OCI-LY7 (cell line): Measurements from ENCODE around the gene SAYSD1. TPM values are rescaled to one million over a fixed set of nuclear protein-coding genes. Genes with fewer than 3 reads are reported as not detected.

ENCODE experiments used
- BruUV-seq: library from RNA; stranded (reverse); fragments of 400-500 nt; replicated peaks from 2 replicates; lab custom pipeline; 2021; lab: Mats Ljungman, UMichigan
- CTCF ChIA-PET: fragments of 300-600 bp; sonication (Branson Sonifier 250); formaldehyde crosslinking; loops from one replicate; lab custom pipeline; 2022; ENCODE audit warnings: antibody characterized with exemption; ENCODE audit not compliant: unreplicated experiment; lab: Charles Lee
- POLR2A ChIA-PET: fragments of 300-600 bp; sonication (Branson Sonifier 250); formaldehyde crosslinking; loops from one replicate; lab custom pipeline; 2022; ENCODE audit warnings: antibody characterized with exemption; lab: Charles Lee
- DNase-seq: peaks from one replicate; pipeline ENCODE4 v3.0.0-alpha.2; 2015; ENCODE audit warnings: low spot score
- H2AFZ ChIP-seq: fragments of 200-600 bp; sonication (generic), shearing (Covaris generic); 2 replicates; pipeline ENCODE4 v1.6.1; 2014; ENCODE audit warnings: mild to moderate bottlenecking, antibody characterized with exemption, low read length, moderate library complexity
- H3K27ac ChIP-seq: fragments of 200-600 bp; sonication (generic); 2 replicates; pipeline ENCODE4 v1.5.1; 2014; ENCODE audit warnings: mixed run types, low read depth, mild to moderate bottlenecking, moderate library complexity, low read length, inconsistent platforms; ENCODE audit not compliant: poor library complexity, severe bottlenecking
- H3K36me3 ChIP-seq: fragments of 200-600 bp; sonication (generic); 2 replicates; pipeline ENCODE4 v1.6.1; 2014; ENCODE audit warnings: mild to moderate bottlenecking, antibody characterized with exemption, low read length, moderate library complexity, mixed read lengths; ENCODE audit not compliant: insufficient read depth
- H3K4me1 ChIP-seq: fragments of 200-600 bp; sonication (generic); 2 replicates; pipeline ENCODE4 v1.5.1; 2014; ENCODE audit warnings: mild to moderate bottlenecking, low read length; ENCODE audit not compliant: insufficient read depth, poor library complexity, severe bottlenecking
- H3K4me2 ChIP-seq: fragments of 200-600 bp; sonication (generic); 2 replicates; pipeline ENCODE4 v1.6.1; 2014; ENCODE audit warnings: mild to moderate bottlenecking, low read length
- H3K4me3 ChIP-seq: fragments of 200-600 bp; sonication (generic); 2 replicates; pipeline ENCODE4 v1.5.1; 2014; ENCODE audit warnings: mild to moderate bottlenecking, low read depth, low read length; ENCODE audit not compliant: poor library complexity, severe bottlenecking
- H3K79me2 ChIP-seq: fragments of 200-600 bp; sonication (generic); 2 replicates; pipeline ENCODE4 v1.6.1; 2016; ENCODE audit warnings: low read depth, mild to moderate bottlenecking, low read length, moderate library complexity, mixed read lengths; ENCODE audit not compliant: insufficient read depth
- H3K9me2 ChIP-seq: fragments of 200-600 bp; sonication (generic); 2 replicates; pipeline ENCODE4 v1.6.1; 2016; ENCODE audit warnings: mild to moderate bottlenecking, low read length, mixed read lengths; ENCODE audit not compliant: insufficient read depth
- H3K9me3 ChIP-seq: fragments of 200-600 bp; sonication (generic); 2 replicates; pipeline ENCODE4 v1.6.1; 2014; ENCODE audit warnings: mild to moderate bottlenecking, mixed run types, low read length, mixed read lengths
- H4K20me1 ChIP-seq: fragments of 200-600 bp; sonication (generic); 2 replicates; pipeline ENCODE4 v1.6.1; 2014; ENCODE audit warnings: mild to moderate bottlenecking, antibody characterized with exemption, low read length, moderate library complexity, mixed read lengths; ENCODE audit not compliant: insufficient read depth
- CTCF ChIP-seq: fragments of 200-600 bp; sonication (generic); conservative IDR thresholded peaks from 2 replicates; pipeline ENCODE4 v1.5.1; 2014; ENCODE audit warnings: mild to moderate bottlenecking, antibody characterized with exemption, low read length, moderate library complexity, mixed read lengths
- EZH2phosphoT487 ChIP-seq: fragments of 200-600 bp; sonication (generic); IDR thresholded peaks from 2 replicates; pipeline ENCODE4 v1.6.1; 2018; ENCODE audit warnings: low read depth, borderline replicate concordance, mild to moderate bottlenecking, mixed run types, antibody characterized with exemption, low read length, moderate library complexity, mixed read lengths
- intact Hi-C: fragments of 100-400 bp; cut with micrococcal nuclease; formaldehyde crosslinking; loops from one replicate; pipeline ENCODE4 v1.10.0; 2022; ENCODE audit not compliant: unreplicated experiment
- total RNA-seq, 2 experiments: library from RNA; depleted of rRNA in 1 of 2; stranded (reverse); fragments of >200 nt in 1 of 2; shearing (Covaris generic) in 1 of 2; gene quantifications; 2 replicates each; pipeline ENCODE4 v1.2.3, GENCODE V29; 2014 to 2022

Gene SAYSD1
- total RNA-seq, 2 experiments from 2014 or later, result 10.7 to 14.1 TPM

GRCh38 chr6:39056681-39057080 is 58.3 kb downstream of the SAYSD1 start:
- Histone ChIP-seq H3K4me2 (no peak overlapping the region), H3K36me3 (no peaks in the 10 kb centered on the region), H2AFZ (no peak overlapping the region), H3K4me3 (no peak overlapping the region), H4K20me1 (no peaks in the 10 kb centered on the region), H3K4me1 (no peaks in the 10 kb centered on the region), H3K79me2 (no peaks in the 10 kb centered on the region), H3K9me3 (no peaks in the 10 kb centered on the region), H3K27ac (no peak overlapping the region), H3K9me2 (no peaks in the 10 kb centered on the region)
- no peak for DNase-seq
- ChIA-PET CTCF (no interaction called here), POLR2A (no interaction called here)
- intact Hi-C loops, result no loop called here
- no TSS peak for BruUV-seq
- TF ChIP-seq CTCF, result no peak
- no peak for TF ChIP-seq EZH2phosphoT487

- no peak for TF ChIP-seq EZH2phosphoT487
- no peak for TF ChIP-seq CTCF
- POLR2A ChIA-PET, result no interaction called here
- H3K4me1 ChIP-seq, result no peaks in the 10 kb centered on the region
Measured at GRCh38 chr6:39056191-39056590, 58.8 kb downstream of the SAYSD1 start.

GRCh38 chr6:39055661-39056060 is 59.3 kb downstream of the SAYSD1 start:
- TF ChIP-seq EZH2phosphoT487 (no peak), CTCF (no peak)
- no peaks in the 10 kb centered on the region for H3K9me3 ChIP-seq
- DNase-seq, result no peak
- BruUV-seq, result no TSS peak
- CTCF ChIA-PET, result no interaction called here
- H4K20me1 ChIP-seq, result no peaks in the 10 kb centered on the region
- H3K36me3 ChIP-seq, result no peaks in the 10 kb centered on the region
- H3K9me2 ChIP-seq, result no peaks in the 10 kb centered on the region
- H3K79me2 ChIP-seq, result no peaks in the 10 kb centered on the region
- intact Hi-C loops, result no loop called here
- H3K4me3 ChIP-seq, result no peak overlapping the region
- POLR2A ChIA-PET, result no interaction called here
- no peak overlapping the region for H2AFZ ChIP-seq
- H3K4me2 ChIP-seq, result no peak overlapping the region
- H3K27ac ChIP-seq, result no peak overlapping the region
- H3K4me1 ChIP-seq, result no peaks in the 10 kb centered on the region

More at GRCh38 chr6:39056191-39056590, 58.8 kb downstream of the SAYSD1 start:
- H3K79me2 ChIP-seq, result no peaks in the 10 kb centered on the region
- no peak overlapping the region for H2AFZ ChIP-seq
- no peaks in the 10 kb centered on the region for H3K9me3 ChIP-seq
- DNase-seq, result no peak
- H4K20me1 ChIP-seq, result no peaks in the 10 kb centered on the region
- no TSS peak for BruUV-seq
- no peaks in the 10 kb centered on the region for H3K9me2 ChIP-seq
- CTCF ChIA-PET, result interaction anchor here (0.6 kb wide), 1 partner anchor 112 kb away, joined by 7 read pairs; no protein-coding TSS in a partner anchor
- no peak overlapping the region for H3K4me2 ChIP-seq
- intact Hi-C loops, result no loop called here
- no peak overlapping the region for H3K4me3 ChIP-seq
- H3K36me3 ChIP-seq, result no peaks in the 10 kb centered on the region
- H3K27ac ChIP-seq, result no peak overlapping the region
